ENCODE measurements around the gene ZAP70. TPM values are rescaled to one million over a fixed set of nuclear protein-coding genes. Genes with fewer than 3 reads are reported as not detected.

Gene ZAP70
- total and polyA plus RNA-seq, 2 donors (not counting 1 experiment from before 2014, with no cell fraction given) = not detected

GRCh38 chr2:97730245-97730644 lies 16.9 kb downstream of the ZAP70 start:
- H3K27ac ChIP-seq (ENCODE audit: insufficient read depth, low read length) = no peak overlapping the region
- TF ChIP-seq EZH2 (IDR thresholded peaks at IDR 0.05; ENCODE audit: low read length, missing control alignments) (no peak), CTCF (conservative IDR thresholded peaks at IDR 0.05 in 1 of 2, IDR thresholded peaks at IDR 0.05 in 1 of 2; ENCODE audit: low read depth in 1 of 2, low read length in 2 of 2) (no peak)
- no peak overlapping the region for H2AFZ ChIP-seq (ENCODE audit: low read length)
- no peaks in the 10 kb centered on the region for H3K36me3 ChIP-seq (ENCODE audit: control insufficient read depth, insufficient read depth, low read length)
- H3K27me3 ChIP-seq (ENCODE audit: control insufficient read depth, insufficient read depth, low read length) = no peaks in the 10 kb centered on the region
- no peak overlapping the region for H3K4me2 ChIP-seq (ENCODE audit: extremely low read depth, insufficient read depth, low read length)
- peak; percentile 17 to 31 for DNase-seq (ENCODE audit: low read depth in 2 of 2)
- no peak overlapping the region for H3K4me3 ChIP-seq (replicated peaks in 1 of 4; ENCODE audit: control extremely low read depth in 1 of 4, insufficient read depth in 1 of 4, low read depth in 3 of 4, low read length in 4 of 4)
- no peaks in the 10 kb centered on the region for H3K79me2 ChIP-seq (ENCODE audit: control insufficient read depth, insufficient read depth, low read length)
- no peaks in the 10 kb centered on the region for H3K4me1 ChIP-seq (ENCODE audit: control insufficient read depth, extremely low read depth, insufficient read depth, low read length)
- H3K9me3 ChIP-seq (ENCODE audit: control insufficient read depth, insufficient read depth, low read depth, low read length) = no peaks in the 10 kb centered on the region
- no peaks in the 10 kb centered on the region for H4K20me1 ChIP-seq (ENCODE audit: control insufficient read depth, extremely low read depth, insufficient read depth, low read length)
- no peak overlapping the region for H3K9ac ChIP-seq (ENCODE audit: insufficient read depth, low read length)

GRCh38 chr2:97731274-97732020 lies 18.1 kb downstream of the ZAP70 start:
- H4K20me1 ChIP-seq (ENCODE audit: control insufficient read depth, extremely low read depth, insufficient read depth, low read length) = no peaks in the 10 kb centered on the region
- H3K79me2 ChIP-seq (ENCODE audit: control insufficient read depth, insufficient read depth, low read length) = no peaks in the 10 kb centered on the region
- H3K9me3 ChIP-seq (ENCODE audit: control insufficient read depth, insufficient read depth, low read depth, low read length) = no peaks in the 10 kb centered on the region
- H3K27me3 ChIP-seq (ENCODE audit: control insufficient read depth, insufficient read depth, low read length) = no peaks in the 10 kb centered on the region
- no peak for DNase-seq (ENCODE audit: low read depth in 2 of 2)
- H3K9ac ChIP-seq (ENCODE audit: insufficient read depth, low read length) = no peak overlapping the region
- H2AFZ ChIP-seq (ENCODE audit: low read length) = no peak overlapping the region
- H3K4me3 ChIP-seq (replicated peaks in 1 of 4; ENCODE audit: control extremely low read depth in 1 of 4, insufficient read depth in 1 of 4, low read depth in 3 of 4, low read length in 4 of 4) = no peak overlapping the region
- H3K27ac ChIP-seq (ENCODE audit: insufficient read depth, low read length) = no peak overlapping the region
- no peak for TF ChIP-seq CTCF (conservative IDR thresholded peaks at IDR 0.05 in 1 of 2, IDR thresholded peaks at IDR 0.05 in 1 of 2; ENCODE audit: low read depth in 1 of 2, low read length in 2 of 2)
- TF ChIP-seq EZH2 (IDR thresholded peaks at IDR 0.05; ENCODE audit: low read length, missing control alignments) = no peak
- no peaks in the 10 kb centered on the region for H3K4me1 ChIP-seq (ENCODE audit: control insufficient read depth, extremely low read depth, insufficient read depth, low read length)
- no peak overlapping the region for H3K4me2 ChIP-seq (ENCODE audit: extremely low read depth, insufficient read depth, low read length)
- H3K36me3 ChIP-seq (ENCODE audit: control insufficient read depth, insufficient read depth, low read length) = no peaks in the 10 kb centered on the region

GRCh38 chr2:97732436-97733340 lies 19.3 kb downstream of the ZAP70 start:
- Histone ChIP-seq H3K4me3 (replicated peaks in 1 of 4; ENCODE audit: control extremely low read depth in 1 of 4, insufficient read depth in 1 of 4, low read depth in 3 of 4, low read length in 4 of 4) (no peak overlapping the region), H3K9ac (ENCODE audit: insufficient read depth, low read length) (no peak overlapping the region), H3K27me3 (ENCODE audit: control insufficient read depth, insufficient read depth, low read length) (no peaks in the 10 kb centered on the region), H4K20me1 (ENCODE audit: control insufficient read depth, extremely low read depth, insufficient read depth, low read length) (no peaks in the 10 kb centered on the region), H3K4me2 (ENCODE audit: extremely low read depth, insufficient read depth, low read length) (no peak overlapping the region), H3K79me2 (ENCODE audit: control insufficient read depth, insufficient read depth, low read length) (no peaks in the 10 kb centered on the region), H3K36me3 (ENCODE audit: control insufficient read depth, insufficient read depth, low read length) (no peaks in the 10 kb centered on the region), H2AFZ (ENCODE audit: low read length) (no peak overlapping the region), H3K4me1 (ENCODE audit: control insufficient read depth, extremely low read depth, insufficient read depth, low read length) (no peaks in the 10 kb centered on the region), H3K9me3 (ENCODE audit: control insufficient read depth, insufficient read depth, low read depth, low read length) (no peaks in the 10 kb centered on the region), H3K27ac (ENCODE audit: insufficient read depth, low read length) (no peak overlapping the region)
- TF ChIP-seq CTCF (conservative IDR thresholded peaks at IDR 0.05 in 1 of 2, IDR thresholded peaks at IDR 0.05 in 1 of 2; ENCODE audit: low read depth in 1 of 2, low read length in 2 of 2) (no peak), EZH2 (IDR thresholded peaks at IDR 0.05; ENCODE audit: low read length, missing control alignments) (no peak)
- DNase-seq (ENCODE audit: low read depth in 2 of 2) = no peak

Measured in fibroblast of lung (primary cell).